ENCODE measurements around the gene SKIDA1. TPM values are rescaled to one million over a fixed set of nuclear protein-coding genes. Genes with fewer than 3 reads are reported as not detected.
A peak's percentile ranks its signal among the peaks of the same experiment; 100 is the strongest.

Gene SKIDA1
- total RNA-seq, 2 donors from 2014 or later, result 6.4 to 12.0 TPM

DNA sequence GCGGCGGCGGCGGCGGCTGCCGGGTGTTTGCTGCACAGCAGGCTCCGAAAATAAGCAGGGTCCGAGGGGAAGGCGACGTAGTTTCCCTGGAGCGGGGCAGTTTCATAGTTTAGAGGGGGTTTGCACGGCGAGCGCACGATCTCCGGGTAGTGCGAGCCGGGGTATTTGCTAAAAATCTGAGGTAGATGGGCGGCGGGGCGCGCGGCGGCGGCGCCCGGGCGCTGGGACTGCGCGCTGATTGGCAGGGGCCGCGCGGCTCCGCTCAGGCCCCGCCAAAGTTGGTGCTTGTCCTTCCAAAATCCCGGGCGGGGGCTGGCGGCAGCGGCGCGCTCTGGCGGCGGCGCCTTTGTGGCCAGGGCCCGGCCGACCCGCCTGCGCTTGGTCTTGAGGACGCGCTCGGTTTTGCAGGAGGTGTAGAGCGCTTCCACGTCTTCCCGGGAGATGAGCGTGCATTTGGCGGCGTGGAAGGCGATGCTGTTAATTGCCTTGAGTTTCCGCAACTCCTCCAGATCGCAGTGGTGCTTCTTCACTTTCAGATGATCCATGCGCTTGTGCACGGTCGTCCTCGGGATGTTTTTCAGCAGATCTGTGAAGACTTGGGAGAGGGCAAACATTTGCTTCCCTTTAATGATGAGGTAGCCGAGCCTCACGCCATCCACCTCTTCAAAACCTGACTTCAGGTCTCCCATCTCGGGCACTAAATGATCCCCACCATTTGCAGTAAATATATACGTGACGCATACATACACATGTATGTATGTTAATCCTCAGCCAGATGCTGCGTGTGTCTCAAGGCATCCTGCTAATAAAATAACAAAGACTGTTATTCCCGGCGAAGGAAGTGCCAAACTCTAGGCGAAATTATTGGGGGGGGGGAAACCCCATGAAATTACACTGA lies 8.1 kb downstream of the SKIDA1 start:
- Mint-ChIP-seq H3K27ac (peak overlapping the region; percentile 94), H3K4me1 (peaks cover 65% of the 10 kb centered on the region), H3K36me3 (ENCODE audit: low read depth) (peaks cover 10% of the 10 kb centered on the region), H3K27me3 (ENCODE audit: insufficient read depth) (no peaks in the 10 kb centered on the region), H3K4me3 (peak overlapping the region; percentile 82), H3K9me3 (no peaks in the 10 kb centered on the region)
- Histone ChIP-seq H3K4me1 (ENCODE audit: control insufficient read depth, insufficient read depth, low read length) (peaks cover 17% of the 10 kb centered on the region), H3K9ac (ENCODE audit: extremely low read depth, low read length, poor library complexity, severe bottlenecking) (peak overlapping the region; percentile 78), H3K4me3 (ENCODE audit: low read length) (peak overlapping the region; percentile 89), H3K27ac (ENCODE audit: low read depth, low read length) (peak overlapping the region; percentile 88), H3K27me3 (ENCODE audit: control insufficient read depth, insufficient read depth, low read length, poor library complexity, severe bottlenecking) (no peaks in the 10 kb centered on the region), H3K9me3 (ENCODE audit: control insufficient read depth, low read length) (no peaks in the 10 kb centered on the region), H3K36me3 (ENCODE audit: control insufficient read depth, insufficient read depth, low read length) (peaks cover 10% of the 10 kb centered on the region)
- WGBS, 2 experiments (ENCODE audit: insufficient coverage in 1 of 2, insufficient read length in 1 of 2), result 0% methylated on average over 38 to 73 of the region's 73 CpGs
- DNase-seq, result peak; percentile 90
- TF ChIP-seq, protein P1, sequence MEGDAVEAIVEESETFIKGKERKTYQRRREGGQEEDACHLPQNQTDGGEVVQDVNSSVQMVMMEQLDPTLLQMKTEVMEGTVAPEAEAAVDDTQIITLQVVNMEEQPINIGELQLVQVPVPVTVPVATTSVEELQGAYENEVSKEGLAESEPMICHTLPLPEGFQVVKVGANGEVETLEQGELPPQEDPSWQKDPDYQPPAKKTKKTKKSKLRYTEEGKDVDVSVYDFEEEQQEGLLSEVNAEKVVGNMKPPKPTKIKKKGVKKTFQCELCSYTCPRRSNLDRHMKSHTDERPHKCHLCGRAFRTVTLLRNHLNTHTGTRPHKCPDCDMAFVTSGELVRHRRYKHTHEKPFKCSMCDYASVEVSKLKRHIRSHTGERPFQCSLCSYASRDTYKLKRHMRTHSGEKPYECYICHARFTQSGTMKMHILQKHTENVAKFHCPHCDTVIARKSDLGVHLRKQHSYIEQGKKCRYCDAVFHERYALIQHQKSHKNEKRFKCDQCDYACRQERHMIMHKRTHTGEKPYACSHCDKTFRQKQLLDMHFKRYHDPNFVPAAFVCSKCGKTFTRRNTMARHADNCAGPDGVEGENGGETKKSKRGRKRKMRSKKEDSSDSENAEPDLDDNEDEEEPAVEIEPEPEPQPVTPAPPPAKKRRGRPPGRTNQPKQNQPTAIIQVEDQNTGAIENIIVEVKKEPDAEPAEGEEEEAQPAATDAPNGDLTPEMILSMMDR (conservative IDR thresholded peaks at IDR 0.05), result no peak

GRCh38 chr10:21516242-21517131 lies 9.0 kb downstream of the SKIDA1 start:
- H3K36me3 Mint-ChIP-seq (ENCODE audit: low read depth), result peaks cover 10% of the 10 kb centered on the region
- DNase-seq, result peak; percentile 89
- Histone ChIP-seq H3K27me3 (ENCODE audit: control insufficient read depth, insufficient read depth, low read length, poor library complexity, severe bottlenecking) (no peaks in the 10 kb centered on the region), H3K4me3 (ENCODE audit: low read length) (peak overlapping the region; percentile 92), H3K4me1 (ENCODE audit: control insufficient read depth, insufficient read depth, low read length) (peaks cover 12% of the 10 kb centered on the region), H3K36me3 (ENCODE audit: control insufficient read depth, insufficient read depth, low read length) (peaks cover 10% of the 10 kb centered on the region), H3K27ac (ENCODE audit: low read depth, low read length) (peak overlapping the region; percentile 59), H3K9me3 (ENCODE audit: control insufficient read depth, low read length) (no peaks in the 10 kb centered on the region), H3K9ac (ENCODE audit: extremely low read depth, low read length, poor library complexity, severe bottlenecking) (peak overlapping the region; percentile 88)
- H3K9me3 Mint-ChIP-seq, result no peaks in the 10 kb centered on the region
- WGBS, 2 experiments (ENCODE audit: insufficient coverage in 1 of 2, insufficient read length in 1 of 2), result 0% methylated on average over 11 to 84 of the region's 86 CpGs
- peak overlapping the region; percentile 82 for H3K4me3 Mint-ChIP-seq
- TF ChIP-seq, protein P1 (conservative IDR thresholded peaks at IDR 0.05), result no peak
- peaks cover 65% of the 10 kb centered on the region for H3K4me1 Mint-ChIP-seq
- peak overlapping the region; percentile 92 for H3K27ac Mint-ChIP-seq
- H3K27me3 Mint-ChIP-seq (ENCODE audit: insufficient read depth), result no peaks in the 10 kb centered on the region
